Measurements from ENCODE around the gene TEX47. TPM values are rescaled to one million over a fixed set of nuclear protein-coding genes. Genes with fewer than 3 reads are reported as not detected.

The TEX47 gene
- total and polyA plus RNA-seq, 2 donors (not counting 1 experiment from before 2014, with no cell fraction given), result not detected

GRCh38 chr7:88758381-88759229, 36.9 kb downstream of the TEX47 start:
- intact Hi-C loops (cut with micrococcal nuclease), result no loop called here
- Mint-ChIP-seq H3K4me1 (peaks cover 3% of the 10 kb centered on the region), H3K9me3 (ENCODE audit: insufficient read depth) (no peaks in the 10 kb centered on the region), H3K27ac (no peak overlapping the region), H3K27me3 (peaks cover 35% of the 10 kb centered on the region), H3K4me3 (no peak overlapping the region)
- Histone ChIP-seq H3K4me2 (replicated peaks; ENCODE audit: low read depth, low read length, poor library complexity, severe bottlenecking) (no peak overlapping the region), H2AFZ (ENCODE audit: insufficient read depth, low read depth, low read length, poor library complexity, severe bottlenecking) (no peak overlapping the region), H3K4me3 (ENCODE audit: control extremely low read depth in 1 of 5, extremely low read depth in 1 of 5, insufficient read depth in 1 of 5, low read depth in 2 of 5, low read length in 4 of 5) (no peak overlapping the region), H4K20me1 (ENCODE audit: control insufficient read depth, insufficient read depth, low read length, poor library complexity, severe bottlenecking) (no peaks in the 10 kb centered on the region), H3K27me3 (replicated peaks in 1 of 4; ENCODE audit: control extremely low read depth in 1 of 4, control insufficient read depth in 3 of 4, insufficient read depth in 4 of 4, low read length in 3 of 4) (peaks cover 0 to 11% (median 6%) of the 10 kb centered on the region in 4 experiments), H3K79me2 (ENCODE audit: control insufficient read depth, insufficient read depth, low read length) (no peaks in the 10 kb centered on the region), H3K27ac (ENCODE audit: low read length in 2 of 2) (no peak overlapping the region), H3K9ac (ENCODE audit: low read length) (no peak overlapping the region), H3K4me1 (ENCODE audit: control insufficient read depth in 2 of 2, insufficient read depth in 2 of 2, low read length in 2 of 2) (no peaks in the 10 kb centered on the region), H3K9me3 (ENCODE audit: control extremely low read depth in 1 of 3, control insufficient read depth in 2 of 3, insufficient read depth in 1 of 3, low read length in 2 of 3) (no peaks in the 10 kb centered on the region), H3K36me3 (replicated peaks in 1 of 2; ENCODE audit: control extremely low read depth in 1 of 2, control insufficient read depth in 1 of 2, extremely low read depth in 1 of 2, insufficient read depth in 2 of 2, low read length in 1 of 2) (no peaks in the 10 kb centered on the region)
- 7% methylated on average over 23 of the region's 33 CpGs for WGBS (ENCODE audit: insufficient coverage)
- no peak for ATAC-seq (ENCODE audit: low read depth)
- DNase-seq, result no peak
- TF ChIP-seq CTCF (IDR thresholded peaks at IDR 0.05) (no peak), EZH2 (IDR thresholded peaks at IDR 0.05; ENCODE audit: borderline replicate concordance, insufficient read depth, low read depth, low read length, poor library complexity, severe bottlenecking) (no peak)
- POLR2A ChIA-PET, result no interaction called here
- CTCF ChIA-PET, result no interaction called here

GRCh38 chr7:88757371-88757770, 38.2 kb downstream of the TEX47 start:
- ATAC-seq (ENCODE audit: low read depth), result no peak
- no peak overlapping the region for H3K27ac ChIP-seq (ENCODE audit: low read length in 2 of 2)
- H4K20me1 ChIP-seq (ENCODE audit: control insufficient read depth, insufficient read depth, low read length, poor library complexity, severe bottlenecking), result no peaks in the 10 kb centered on the region
- H3K4me1 ChIP-seq (ENCODE audit: control insufficient read depth in 2 of 2, insufficient read depth in 2 of 2, low read length in 2 of 2), result no peaks in the 10 kb centered on the region
- WGBS (ENCODE audit: insufficient coverage), result no CpG with 5 or more reads among the region's 2 CpGs
- H2AFZ ChIP-seq (ENCODE audit: insufficient read depth, low read depth, low read length, poor library complexity, severe bottlenecking), result no peak overlapping the region
- Mint-ChIP-seq H3K9me3 (ENCODE audit: insufficient read depth) (peaks cover 3% of the 10 kb centered on the region), H3K4me3 (no peak overlapping the region), H3K27me3 (peaks cover 37% of the 10 kb centered on the region), H3K27ac (no peak overlapping the region), H3K4me1 (peaks cover 3% of the 10 kb centered on the region)
- POLR2A ChIA-PET, result no interaction called here
- CTCF ChIA-PET, result no interaction called here
- peaks cover 0 to 11% (median 6%) of the 10 kb centered on the region in 4 experiments for H3K27me3 ChIP-seq (replicated peaks in 1 of 4; ENCODE audit: control extremely low read depth in 1 of 4, control insufficient read depth in 3 of 4, insufficient read depth in 4 of 4, low read length in 3 of 4)
- H3K36me3 ChIP-seq (replicated peaks in 1 of 2; ENCODE audit: control extremely low read depth in 1 of 2, control insufficient read depth in 1 of 2, extremely low read depth in 1 of 2, insufficient read depth in 2 of 2, low read length in 1 of 2), result no peaks in the 10 kb centered on the region
- H3K79me2 ChIP-seq (ENCODE audit: control insufficient read depth, insufficient read depth, low read length), result no peaks in the 10 kb centered on the region
- no peak overlapping the region for H3K4me2 ChIP-seq (replicated peaks; ENCODE audit: low read depth, low read length, poor library complexity, severe bottlenecking)
- TF ChIP-seq EZH2 (IDR thresholded peaks at IDR 0.05; ENCODE audit: borderline replicate concordance, insufficient read depth, low read depth, low read length, poor library complexity, severe bottlenecking) (no peak), CTCF (IDR thresholded peaks at IDR 0.05) (no peak)
- H3K9me3 ChIP-seq (ENCODE audit: control extremely low read depth in 1 of 3, control insufficient read depth in 2 of 3, insufficient read depth in 1 of 3, low read length in 2 of 3), result no peaks in the 10 kb centered on the region
- no peak overlapping the region for H3K4me3 ChIP-seq (ENCODE audit: control extremely low read depth in 1 of 5, extremely low read depth in 1 of 5, insufficient read depth in 1 of 5, low read depth in 2 of 5, low read length in 4 of 5)
- H3K9ac ChIP-seq (ENCODE audit: low read length), result no peak overlapping the region
- DNase-seq, result no peak
- intact Hi-C loops (cut with micrococcal nuclease), result no loop called here
